CD4-positive, alpha-beta T cell treated with Interferon gamma for 1 hour (primary cell): ENCODE measurements around the gene STMN3.
"Not testable (repeated sequence)": the region's sequence is repeated elsewhere in the genome, so short reads cannot be mapped to it uniquely, and the experiment has no call there.

Source experiments
- DNase-seq: peaks from one replicate; pipeline ENCODE4 v3.0.0-alpha.2; 2020

Gene STMN3

GRCh38 chr20:63675681-63676368 lies 22.6 kb upstream of the STMN3 start:
- no peak for DNase-seq

- no peak for DNase-seq
Observed at GRCh38 chr20:63673951-63674350, 20.7 kb upstream of the STMN3 start.

GRCh38 chr20:63672666-63673065 lies 19.4 kb upstream of the STMN3 start:
- no peak for DNase-seq

GRCh38 chr20:63671695-63672094 lies 18.5 kb upstream of the STMN3 start:
- not testable (repeated sequence) for DNase-seq

- no peak for DNase-seq
Observed at GRCh38 chr20:63668351-63668750, 15.1 kb upstream of the STMN3 start.

- DNase-seq: no peak
Observed at GRCh38 chr20:63667858-63668257, 14.6 kb upstream of the STMN3 start.

- DNase-seq: no peak
Observed at GRCh38 chr20:63665708-63666107, 12.5 kb upstream of the STMN3 start.

GRCh38 chr20:63664861-63665594 lies 11.8 kb upstream of the STMN3 start:
- no peak for DNase-seq

GRCh38 chr20:63664143-63664851 lies 11.1 kb upstream of the STMN3 start:
- DNase-seq: no peak

GRCh38 chr20:63663332-63664066 lies 10.3 kb upstream of the STMN3 start:
- DNase-seq: no peak

- DNase-seq: no peak
Observed at GRCh38 chr20:63662813-63663189, 9.6 kb upstream of the STMN3 start.

GRCh38 chr20:63661959-63662812 lies 9.0 kb upstream of the STMN3 start:
- no peak for DNase-seq

GRCh38 chr20:63661108-63661507 lies 7.9 kb upstream of the STMN3 start:
- no peak for DNase-seq

GRCh38 chr20:63660622-63661021 lies 7.4 kb upstream of the STMN3 start:
- no peak for DNase-seq

- not testable (repeated sequence) for DNase-seq
Observed at GRCh38 chr20:63660174-63660573, 7.0 kb upstream of the STMN3 start.

- DNase-seq: no peak
Observed at GRCh38 chr20:63659370-63659769, 6.1 kb upstream of the STMN3 start.

GRCh38 chr20:63658749-63659187 lies 5.5 kb upstream of the STMN3 start:
- no peak for DNase-seq

GRCh38 chr20:63657937-63658748 lies 4.9 kb upstream of the STMN3 start, which contains the start of gene RTEL1:
Gene RTEL1 (plus strand): TSS chr20:63658312. CDS start chr20:63659403, 1,091 bp downstream.
- peak; percentile 83 for DNase-seq

GRCh38 chr20:63657260-63657936 lies 4.2 kb upstream of the STMN3 start:
- DNase-seq: no peak

- DNase-seq: no peak
Observed at GRCh38 chr20:63656451-63656850, 3.2 kb upstream of the STMN3 start.

- DNase-seq: no peak
Observed at GRCh38 chr20:63655249-63655648, 2.0 kb upstream of the STMN3 start.
